HEK293 (cell line): Measurements from ENCODE around the gene MORC1.

Experiments used
- CTCF ChIA-PET: fragments of 350-600 bp; formaldehyde crosslinking; extraction: SDS; loops from one replicate; lab custom pipeline; 2021; ENCODE audit warnings: antibody characterized with exemption; lab: Yijun Ruan, JAX
- POLR2A ChIA-PET: fragments of 300-600 bp; formaldehyde crosslinking; extraction: SDS; loops from one replicate; lab custom pipeline; 2020; ENCODE audit warnings: antibody characterized with exemption, inconsistent platforms; lab: Yijun Ruan, JAX
- H3K27ac ChIP-seq: fragments of 200-500 bp; sonication (Bioruptor generic); 2 replicates; pipeline ENCODE4 v1.5.1; 2014; ENCODE audit warnings: low read depth, low read length, control low read depth, inconsistent platforms; ENCODE audit errors: extremely low read depth
- H3K36me3 ChIP-seq, 2 experiments: fragments of 200-500 bp in 1 of 2; sonication (Bioruptor generic) in 1 of 2; 1 replicate in 1 of 2; 2 replicates in 1 of 2; pipeline ENCODE4 v1.5.1; 2014 to 2017; ENCODE audit warnings: inconsistent platforms in 2 of 2, low read length in 2 of 2; ENCODE audit not compliant: control insufficient read depth in 2 of 2, insufficient read depth in 1 of 2
- H3K4me1 ChIP-seq: fragments of 200-500 bp; sonication (Bioruptor generic); 2 replicates; pipeline ENCODE4 v1.5.1; 2014; ENCODE audit warnings: mild to moderate bottlenecking, low read length, inconsistent platforms; ENCODE audit not compliant: control insufficient read depth, insufficient read depth
- H3K4me3 ChIP-seq: 2 replicates; pipeline ENCODE4 v1.5.1; 2011; ENCODE audit warnings: low read depth, mild to moderate bottlenecking, control low read depth, low read length, moderate library complexity
- H3K9me3 ChIP-seq: fragments of 200-500 bp; sonication (Bioruptor generic); 2 replicates; pipeline ENCODE4 v1.5.1; 2014; ENCODE audit warnings: low read depth, low read length, inconsistent platforms; ENCODE audit not compliant: control insufficient read depth, insufficient read depth
- FEZF1 ChIP-seq: fragments of 450-650 bp; formaldehyde crosslinking; IDR thresholded peaks from 2 replicates; pipeline ENCODE4 v1.5.1; 2016; ENCODE audit warnings: missing biosample characterization, missing genetic modification characterization
- IKZF3 ChIP-seq: fragments of 450-650 bp; IDR thresholded peaks from 2 replicates; pipeline ENCODE4 v1.5.0; 2018; ENCODE audit warnings: missing biosample characterization, mild to moderate bottlenecking, missing genetic modification characterization, moderate library complexity
- KLF9 ChIP-seq: fragments of 450-650 bp; formaldehyde crosslinking; IDR thresholded peaks from 2 replicates; pipeline ENCODE4 v1.5.1; 2016; ENCODE audit warnings: missing biosample characterization, missing genetic modification characterization, low read depth
- PRDM6 ChIP-seq: fragments of 450-650 bp; formaldehyde crosslinking; IDR thresholded peaks from 2 replicates; pipeline ENCODE4 v1.5.1; 2017; ENCODE audit warnings: missing biosample characterization, missing genetic modification characterization
- SP7 ChIP-seq: fragments of 450-650 bp; formaldehyde crosslinking; IDR thresholded peaks from 2 replicates; pipeline ENCODE4 v1.5.1; 2016; ENCODE audit warnings: missing biosample characterization, missing genetic modification characterization
- TSHZ1 ChIP-seq: fragments of 450-650 bp; formaldehyde crosslinking; IDR thresholded peaks from 2 replicates; pipeline ENCODE4 v1.5.1; 2016; ENCODE audit warnings: missing biosample characterization, missing genetic modification characterization, borderline replicate concordance
- ZBTB17 ChIP-seq: fragments of 450-650 bp; formaldehyde crosslinking; IDR thresholded peaks from 2 replicates; pipeline ENCODE4 v1.5.1; 2016; ENCODE audit warnings: missing biosample characterization, missing genetic modification characterization
- ZBTB8A ChIP-seq: fragments of 450-650 bp; formaldehyde crosslinking; IDR thresholded peaks from 2 replicates; pipeline ENCODE4 v1.5.1; 2016; ENCODE audit warnings: missing biosample characterization, missing genetic modification characterization
- ZFHX2 ChIP-seq: fragments of 450-650 bp; formaldehyde crosslinking; conservative IDR thresholded peaks from 2 replicates; pipeline ENCODE4 v1.5.1; 2016; ENCODE audit warnings: missing biosample characterization, missing genetic modification characterization
- ZNF157 ChIP-seq: fragments of 450-650 bp; formaldehyde crosslinking; IDR thresholded peaks from 2 replicates; pipeline ENCODE4 v1.5.1; 2016; ENCODE audit warnings: missing biosample characterization, missing genetic modification characterization
- ZNF174 ChIP-seq: fragments of 450-650 bp; formaldehyde crosslinking; IDR thresholded peaks from 2 replicates; pipeline ENCODE4 v1.5.0; 2017; ENCODE audit warnings: missing biosample characterization, mild to moderate bottlenecking, missing genetic modification characterization
- ZNF2 ChIP-seq: fragments of 450-650 bp; formaldehyde crosslinking; IDR thresholded peaks from 2 replicates; pipeline ENCODE4 v1.5.1; 2016; ENCODE audit warnings: missing biosample characterization, missing genetic modification characterization
- ZNF223 ChIP-seq: fragments of 450-650 bp; formaldehyde crosslinking; IDR thresholded peaks from 2 replicates; pipeline ENCODE4 v1.5.1; 2016; ENCODE audit warnings: missing biosample characterization, missing genetic modification characterization
- ZNF48 ChIP-seq: fragments of 450-650 bp; formaldehyde crosslinking; IDR thresholded peaks from 2 replicates; pipeline ENCODE4 v1.5.1; 2016; ENCODE audit warnings: missing biosample characterization, missing genetic modification characterization
- ZNF521 ChIP-seq: fragments of 450-650 bp; formaldehyde crosslinking; IDR thresholded peaks from 2 replicates; pipeline ENCODE4 v1.5.1; 2017; ENCODE audit warnings: missing biosample characterization, mild to moderate bottlenecking, missing genetic modification characterization
- ZNF785 ChIP-seq: fragments of 450-650 bp; formaldehyde crosslinking; IDR thresholded peaks from 2 replicates; pipeline ENCODE4 v1.5.1; 2016; ENCODE audit warnings: missing biosample characterization, missing genetic modification characterization
- TF ChIP-seq, protein P1 (sequence below): fragments of 450-650 bp; formaldehyde crosslinking; IDR thresholded peaks from 2 replicates; pipeline ENCODE4 v1.5.1; 2016; ENCODE audit warnings: missing biosample characterization, missing genetic modification characterization
- TF ChIP-seq, protein P2 (sequence below): fragments of 450-650 bp; formaldehyde crosslinking; IDR thresholded peaks from 2 replicates; pipeline ENCODE4 v1.5.1; 2016; ENCODE audit warnings: missing biosample characterization, missing genetic modification characterization

The MORC1 gene

DNA sequence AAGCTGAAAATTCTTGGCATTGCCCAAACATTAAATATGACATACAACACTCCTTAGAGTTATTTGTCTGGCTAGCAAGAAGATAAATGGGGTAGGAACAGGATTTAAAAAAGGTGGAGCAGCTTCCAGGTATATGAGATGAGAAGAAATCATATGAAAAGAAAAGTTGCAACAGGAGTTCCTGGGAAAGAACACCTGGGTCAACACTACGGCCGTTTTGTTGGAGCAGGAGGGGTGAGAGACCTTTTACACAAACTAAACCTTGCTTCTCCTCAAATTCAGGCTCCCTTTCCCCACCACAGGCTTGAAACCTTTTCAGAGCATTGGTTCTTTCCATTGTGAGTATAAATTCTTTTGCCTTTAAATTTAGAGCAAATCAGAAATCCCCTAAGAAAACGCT is 145.5 kb downstream of the MORC1 start:
- CTCF ChIA-PET: interaction anchor here (0.6 kb wide), 1 partner anchor 13 kb away, joined by 3 read pairs; no protein-coding TSS in a partner anchor
- Histone ChIP-seq H3K9me3 (no peaks in the 10 kb centered on the region), H3K4me1 (no peaks in the 10 kb centered on the region), H3K36me3 (no peaks in the 10 kb centered on the region), H3K4me3 (no peak overlapping the region)
- POLR2A ChIA-PET: no interaction called here
- TF ChIP-seq PRDM6 (tag by site-specific recombination): no peak
- no peak for TF ChIP-seq SP7 (tag by site-specific recombination)
- TF ChIP-seq FEZF1 (tag by site-specific recombination): no peak
- TF ChIP-seq TSHZ1 (tag by site-specific recombination): no peak
- TF ChIP-seq ZFHX2 (tag by site-specific recombination): no peak
- TF ChIP-seq, protein P1, sequence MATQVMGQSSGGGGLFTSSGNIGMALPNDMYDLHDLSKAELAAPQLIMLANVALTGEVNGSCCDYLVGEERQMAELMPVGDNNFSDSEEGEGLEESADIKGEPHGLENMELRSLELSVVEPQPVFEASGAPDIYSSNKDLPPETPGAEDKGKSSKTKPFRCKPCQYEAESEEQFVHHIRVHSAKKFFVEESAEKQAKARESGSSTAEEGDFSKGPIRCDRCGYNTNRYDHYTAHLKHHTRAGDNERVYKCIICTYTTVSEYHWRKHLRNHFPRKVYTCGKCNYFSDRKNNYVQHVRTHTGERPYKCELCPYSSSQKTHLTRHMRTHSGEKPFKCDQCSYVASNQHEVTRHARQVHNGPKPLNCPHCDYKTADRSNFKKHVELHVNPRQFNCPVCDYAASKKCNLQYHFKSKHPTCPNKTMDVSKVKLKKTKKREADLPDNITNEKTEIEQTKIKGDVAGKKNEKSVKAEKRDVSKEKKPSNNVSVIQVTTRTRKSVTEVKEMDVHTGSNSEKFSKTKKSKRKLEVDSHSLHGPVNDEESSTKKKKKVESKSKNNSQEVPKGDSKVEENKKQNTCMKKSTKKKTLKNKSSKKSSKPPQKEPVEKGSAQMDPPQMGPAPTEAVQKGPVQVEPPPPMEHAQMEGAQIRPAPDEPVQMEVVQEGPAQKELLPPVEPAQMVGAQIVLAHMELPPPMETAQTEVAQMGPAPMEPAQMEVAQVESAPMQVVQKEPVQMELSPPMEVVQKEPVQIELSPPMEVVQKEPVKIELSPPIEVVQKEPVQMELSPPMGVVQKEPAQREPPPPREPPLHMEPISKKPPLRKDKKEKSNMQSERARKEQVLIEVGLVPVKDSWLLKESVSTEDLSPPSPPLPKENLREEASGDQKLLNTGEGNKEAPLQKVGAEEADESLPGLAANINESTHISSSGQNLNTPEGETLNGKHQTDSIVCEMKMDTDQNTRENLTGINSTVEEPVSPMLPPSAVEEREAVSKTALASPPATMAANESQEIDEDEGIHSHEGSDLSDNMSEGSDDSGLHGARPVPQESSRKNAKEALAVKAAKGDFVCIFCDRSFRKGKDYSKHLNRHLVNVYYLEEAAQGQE: no peak
- TF ChIP-seq ZNF223: no peak
- TF ChIP-seq ZNF48 (tag by site-specific recombination): no peak
- TF ChIP-seq ZNF521 (tag by site-specific recombination): no peak
- TF ChIP-seq, all 188 proteins: peak for 0
- H3K27ac ChIP-seq: no peak overlapping the region

- Histone ChIP-seq H3K4me1 (no peaks in the 10 kb centered on the region), H3K36me3 (no peaks in the 10 kb centered on the region), H3K27ac (no peak overlapping the region), H3K4me3 (no peak overlapping the region), H3K9me3 (no peaks in the 10 kb centered on the region)
- no peak for TF ChIP-seq ZNF785 (tag by site-specific recombination)
- TF ChIP-seq, protein P2, sequence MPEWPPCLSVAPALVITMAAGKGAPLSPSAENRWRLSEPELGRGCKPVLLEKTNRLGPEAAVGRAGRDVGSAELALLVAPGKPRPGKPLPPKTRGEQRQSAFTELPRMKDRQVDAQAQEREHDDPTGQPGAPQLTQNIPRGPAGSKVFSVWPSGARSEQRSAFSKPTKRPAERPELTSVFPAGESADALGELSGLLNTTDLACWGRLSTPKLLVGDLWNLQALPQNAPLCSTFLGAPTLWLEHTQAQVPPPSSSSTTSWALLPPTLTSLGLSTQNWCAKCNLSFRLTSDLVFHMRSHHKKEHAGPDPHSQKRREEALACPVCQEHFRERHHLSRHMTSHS: no peak
- no peak for TF ChIP-seq ZNF157
- TF ChIP-seq ZBTB8A: no peak
- no peak for TF ChIP-seq KLF9
- TF ChIP-seq ZBTB17 (tag by site-specific recombination): no peak
- TF ChIP-seq SP7 (tag by site-specific recombination): no peak
- TF ChIP-seq ZNF174: no peak
- TF ChIP-seq ZNF2 (tag by site-specific recombination): no peak
- TF ChIP-seq IKZF3: no peak
- ChIA-PET CTCF (no interaction called here), POLR2A (no interaction called here)
Observed at GRCh38 chr3:108970561-108970960, 147.4 kb downstream of the MORC1 start.
